Hematopoietic multipotent progenitor cell treated with erythropoietin and hydrocortisone succinate and interleukin-3 and kit ligand, for 8 days (in vitro differentiated cells): ENCODE measurements around the gene RTCA.
"Not testable (repeated sequence)": the region's sequence is repeated elsewhere in the genome, so short reads cannot be mapped to it uniquely, and the experiment has no call there.

Source experiments
- DNase-seq: peaks from one replicate; pipeline ENCODE4 v3.0.0-alpha.2; 2015

The RTCA gene

GRCh38 chr1:100261686-100262085 is 4.3 kb upstream of the RTCA start:
- no peak for DNase-seq

DNA sequence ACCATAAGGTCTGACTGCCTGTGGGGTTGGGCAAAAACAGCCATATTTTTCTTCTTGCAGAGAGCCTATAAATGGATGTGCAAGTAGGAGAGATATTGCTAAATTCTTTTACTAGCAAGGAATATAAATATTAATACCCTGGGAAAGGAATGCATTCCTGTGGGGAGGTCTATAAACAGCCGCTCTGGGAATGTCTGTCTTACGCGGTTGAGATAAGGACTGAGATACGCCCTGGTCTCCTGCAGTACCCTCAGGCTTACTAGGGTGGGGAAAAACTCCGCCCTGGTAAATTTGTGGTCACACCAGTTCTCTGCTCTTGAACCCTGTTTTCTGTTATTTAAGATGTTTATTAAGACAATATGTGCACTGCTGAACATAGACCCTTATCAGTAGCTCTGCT is 1.9 kb upstream of the RTCA start:
- DNase-seq, result peak; percentile 23

DNA sequence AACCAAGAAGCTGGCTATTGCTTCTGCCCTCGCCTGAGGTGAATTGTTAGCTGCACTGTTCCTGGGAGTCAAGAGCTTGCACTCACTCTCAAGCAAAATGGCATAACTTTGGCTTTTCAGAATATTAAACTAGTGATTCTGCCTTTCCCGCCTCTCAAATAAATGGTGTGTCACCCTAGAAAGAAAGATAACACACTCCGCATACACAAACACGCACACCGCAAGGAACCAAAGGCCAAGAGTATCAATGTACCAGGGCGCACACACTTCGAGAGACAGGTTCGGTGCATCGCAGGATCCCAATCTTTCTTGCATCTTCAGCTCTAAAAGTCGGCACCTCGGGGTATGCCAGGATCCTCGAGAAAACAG is 470 bp upstream of the RTCA start:
- peak; percentile 73 for DNase-seq

DNA sequence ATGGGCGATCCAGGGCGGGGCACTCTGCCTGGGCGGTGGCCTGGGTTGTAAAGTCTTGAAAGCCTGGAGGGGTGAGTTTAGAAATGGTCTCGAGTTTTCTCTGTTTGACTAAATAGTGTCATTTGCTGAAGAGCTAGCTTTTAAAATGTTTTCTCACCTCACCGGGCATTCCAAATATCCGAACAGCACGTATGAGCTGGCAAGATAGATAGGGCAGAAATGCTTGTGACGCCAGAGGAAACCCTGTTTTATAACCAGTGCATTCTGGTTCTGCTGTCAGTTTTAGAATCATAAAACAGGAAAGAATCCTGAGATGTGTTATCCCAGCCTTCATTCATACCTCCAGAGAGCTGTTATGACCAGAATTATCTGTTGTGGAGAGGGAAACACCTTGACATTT is 725 bp downstream of the RTCA start:
- DNase-seq, result peak; percentile 30

- peak; percentile 28 for DNase-seq
These were observed 1.3 kb downstream of the RTCA start for GRCh38 chr1:100267284-100267683.

- no peak for DNase-seq
These were observed 2.2 kb downstream of the RTCA start for GRCh38 chr1:100268202-100268601.

- peak; percentile 79 for DNase-seq
These were observed 11.8 kb downstream of the RTCA start for GRCh38 chr1:100277866-100278265.

GRCh38 chr1:100279358-100279923 is 13.4 kb downstream of the RTCA start:
- no peak for DNase-seq

DNA sequence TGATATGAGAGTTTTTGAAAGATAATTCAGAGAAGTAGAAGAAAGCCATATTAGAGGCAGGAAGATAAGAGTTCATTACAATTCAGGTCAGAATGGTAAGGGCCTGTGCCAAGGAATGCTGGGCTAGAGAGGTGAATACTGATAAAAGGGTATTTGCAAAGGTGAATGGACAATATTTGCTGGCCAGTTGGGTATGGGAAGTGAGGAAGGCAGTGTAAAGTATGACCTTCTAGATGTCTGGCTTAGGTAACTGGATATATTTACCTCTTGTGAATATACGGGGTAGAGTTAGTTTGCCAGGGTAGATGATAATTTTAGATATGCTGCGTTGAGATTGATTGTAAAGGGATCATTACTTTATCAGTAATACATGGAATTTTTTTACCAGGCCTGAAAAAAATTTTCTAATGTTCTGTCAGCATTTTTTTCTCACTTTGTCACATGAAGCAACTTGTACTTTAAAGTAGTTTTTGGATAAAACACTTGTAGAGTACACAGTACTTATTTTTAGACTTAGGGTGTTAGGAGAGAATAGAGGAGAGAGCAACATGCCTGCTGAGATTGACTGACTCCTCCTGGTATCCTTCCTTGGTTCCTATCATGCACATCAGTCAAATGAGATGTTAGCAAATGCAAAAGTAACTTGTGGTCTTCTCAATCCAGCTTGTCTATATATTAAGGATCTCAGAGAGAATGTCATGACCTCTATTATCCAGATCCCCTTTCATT is 14.1 kb downstream of the RTCA start:
- no peak for DNase-seq

GRCh38 chr1:100284591-100284990 is 18.6 kb downstream of the RTCA start:
- DNase-seq, result no peak

- no peak for DNase-seq
These were observed 21.1 kb downstream of the RTCA start for GRCh38 chr1:100287162-100287561.

- DNase-seq, result no peak
These were observed 24.3 kb downstream of the RTCA start for GRCh38 chr1:100290291-100290690.

- DNase-seq, result peak; percentile 11
These were observed 26.7 kb downstream of the RTCA start for GRCh38 chr1:100292711-100293110.

DNA sequence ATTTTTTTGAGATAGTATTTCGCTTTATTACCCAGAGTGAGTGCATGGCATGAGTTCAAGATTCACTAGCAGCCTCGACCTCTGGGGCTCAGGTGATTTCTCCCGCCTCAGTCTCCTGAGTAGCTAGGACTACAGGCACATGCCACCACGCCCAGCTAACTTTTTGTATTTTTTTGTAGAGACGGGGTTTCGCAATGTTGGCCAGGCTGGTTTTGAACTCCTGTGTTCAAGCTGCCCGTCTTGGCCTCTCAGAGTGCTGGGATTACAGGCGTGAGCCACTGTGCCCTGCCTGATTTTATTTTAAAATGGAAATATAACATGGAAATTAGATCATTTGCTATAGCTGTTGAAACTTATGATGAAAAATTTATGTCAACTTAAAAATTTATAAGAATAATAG is 30.1 kb downstream of the RTCA start:
- no peak for DNase-seq

GRCh38 chr1:100296997-100297396 is 31.0 kb downstream of the RTCA start:
- DNase-seq, result not testable (repeated sequence)

DNA sequence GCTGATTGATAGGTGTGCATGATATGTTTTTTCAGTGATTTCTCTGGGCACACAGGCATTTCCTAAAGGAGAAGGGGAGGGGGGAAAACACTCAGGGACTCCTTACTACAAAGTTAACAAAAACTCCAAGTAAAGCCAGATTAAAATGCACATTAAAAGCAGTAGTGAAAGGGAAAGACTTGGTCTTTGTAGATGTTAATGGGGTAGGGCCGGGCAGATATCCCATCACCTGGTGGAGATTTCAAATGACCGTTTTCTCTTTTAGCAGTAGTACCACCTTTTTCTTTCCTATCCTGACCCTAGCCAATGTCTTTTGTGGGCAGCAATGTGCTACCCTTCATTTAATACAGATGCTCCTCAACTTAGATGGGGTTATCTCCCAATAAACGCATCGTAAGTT is 32.5 kb downstream of the RTCA start:
- no peak for DNase-seq

GRCh38 chr1:100299521-100300222 is 33.7 kb downstream of the RTCA start:
- DNase-seq, result peak; percentile 17

- no peak for DNase-seq
These were observed 34.7 kb downstream of the RTCA start for GRCh38 chr1:100300691-100301090.

GRCh38 chr1:100302739-100303138 is 36.7 kb downstream of the RTCA start:
- no peak for DNase-seq

- no peak for DNase-seq
These were observed 38.2 kb downstream of the RTCA start for GRCh38 chr1:100304227-100304626.

GRCh38 chr1:100304921-100305320 is 38.9 kb downstream of the RTCA start:
- no peak for DNase-seq

- DNase-seq, result no peak
These were observed 39.9 kb downstream of the RTCA start for GRCh38 chr1:100305954-100306353.

DNA sequence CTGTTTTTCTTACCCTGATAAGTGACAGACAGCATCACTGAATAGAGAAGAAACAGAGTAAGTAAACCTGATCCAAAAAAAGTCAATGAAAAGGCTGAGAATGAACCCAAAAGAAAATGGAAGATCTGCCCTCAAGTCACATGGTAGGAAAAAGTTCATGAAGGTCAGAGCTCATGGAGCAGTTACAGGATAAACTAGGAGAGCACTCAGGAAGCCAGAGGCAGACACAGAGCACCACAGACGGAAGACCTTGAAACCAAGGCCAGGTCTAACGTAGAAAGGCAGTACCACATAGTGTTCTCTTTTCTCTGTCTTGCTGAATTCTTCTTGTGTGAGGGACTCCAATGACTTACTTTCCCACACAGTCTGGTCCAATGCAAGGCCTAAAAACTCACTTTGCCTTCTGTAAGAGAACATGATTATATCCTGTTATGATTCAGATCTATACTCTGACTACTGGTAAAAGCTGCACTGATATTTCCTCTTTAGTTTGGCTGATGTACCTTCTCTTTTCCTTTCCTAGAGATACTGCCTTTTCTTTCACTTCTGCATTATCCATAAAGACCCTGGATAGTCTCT is 40.8 kb downstream of the RTCA start:
- no peak for DNase-seq

DNA sequence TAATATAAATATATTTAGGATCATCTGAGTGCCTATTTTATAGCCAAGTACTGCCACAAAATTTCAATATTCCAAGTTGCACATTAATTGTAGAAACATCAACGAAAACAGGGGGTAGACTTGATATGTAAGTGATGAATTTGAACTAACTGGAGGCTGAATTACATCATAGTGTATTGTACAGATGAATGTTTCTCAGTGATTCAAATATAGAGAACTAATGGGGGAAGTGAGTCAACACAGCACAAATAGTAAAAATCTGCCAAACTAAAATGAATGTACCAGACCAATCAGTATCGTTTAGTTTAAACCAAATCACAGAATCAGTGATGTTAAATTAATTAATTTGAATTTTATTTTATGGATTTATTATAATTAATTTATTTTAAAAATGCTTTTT is 42.8 kb downstream of the RTCA start:
- no peak for DNase-seq
